Smooth muscle cell of the pulmonary artery (primary cell): ENCODE results near the gene IL1A. TPM values are rescaled to one million over a fixed set of nuclear protein-coding genes. Genes with fewer than 3 reads are reported as not detected.

Experiments used
- total RNA-seq: library from RNA; depleted of rRNA; stranded (reverse); fragments of >200 nt; gene quantifications from 2 replicates; pipeline ENCODE4 v1.2.3, GENCODE V29; 2014

Gene IL1A, protein sequence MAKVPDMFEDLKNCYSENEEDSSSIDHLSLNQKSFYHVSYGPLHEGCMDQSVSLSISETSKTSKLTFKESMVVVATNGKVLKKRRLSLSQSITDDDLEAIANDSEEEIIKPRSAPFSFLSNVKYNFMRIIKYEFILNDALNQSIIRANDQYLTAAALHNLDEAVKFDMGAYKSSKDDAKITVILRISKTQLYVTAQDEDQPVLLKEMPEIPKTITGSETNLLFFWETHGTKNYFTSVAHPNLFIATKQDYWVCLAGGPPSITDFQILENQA
- total RNA-seq = 0.85 and 2.7 TPM in 2 replicates

GRCh38 chr2:112784199-112785189 lies at the start of gene IL1A:
Gene IL1A, minus strand, starts transcription at chr2:112784493. Its CDS starts 723 bp downstream, at chr2:112783770.

DNA sequence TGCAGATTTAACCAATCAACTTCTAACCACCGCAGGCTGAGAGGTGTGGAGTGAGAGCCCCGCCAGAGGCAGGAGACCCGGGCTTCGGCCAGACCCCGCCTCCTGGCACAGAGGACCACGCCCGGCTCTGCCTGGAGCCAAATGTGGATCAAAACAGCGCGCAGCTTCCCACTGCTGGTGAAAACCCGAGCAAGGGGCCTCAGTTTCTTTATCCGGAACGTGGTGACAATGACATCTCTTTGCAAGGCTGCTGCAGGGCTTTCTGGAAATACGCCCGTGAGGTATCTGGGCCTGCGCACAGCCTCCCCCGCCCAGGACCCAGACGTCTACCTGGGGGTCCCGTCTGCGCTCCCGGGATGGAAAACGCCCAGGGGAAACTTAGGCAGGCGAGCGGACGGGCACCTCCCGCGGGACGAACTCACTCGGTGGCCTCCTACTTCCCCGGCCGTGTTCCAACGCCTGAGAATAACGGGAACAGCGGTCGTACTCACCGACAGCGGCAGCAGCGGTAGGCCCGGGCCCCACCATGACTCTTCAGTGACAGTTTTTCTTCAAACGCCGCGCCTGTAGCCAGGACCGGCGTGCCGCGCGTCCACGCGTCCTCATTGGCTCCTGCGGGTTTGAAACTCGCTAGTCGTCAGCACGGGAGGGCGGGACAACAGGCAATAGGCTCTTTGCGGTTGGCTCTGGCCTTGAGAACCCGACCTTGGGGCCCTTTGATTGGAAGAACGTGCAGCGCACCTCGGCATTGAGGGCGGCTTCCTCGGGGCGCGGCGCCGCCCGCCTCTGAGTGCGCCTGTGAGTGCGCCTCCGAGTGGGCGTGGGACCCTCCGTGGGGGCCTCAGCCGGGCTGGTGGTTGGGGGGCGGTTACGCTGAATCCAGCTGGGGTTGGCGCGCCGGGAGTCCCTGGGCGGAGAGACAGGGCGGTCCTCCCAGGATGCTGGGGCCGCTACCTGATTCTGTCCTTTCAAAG lies 19.9 kb downstream of the IL1A start, which contains the start of gene CKAP2L:
TSS of gene CKAP2L (minus strand) at position 539 of the 974 bp plus-strand sequence. CDS start at position 528, 11 bp downstream.

Other genes starting within 250 kb of the IL1A start
- gene POLR1B, start 242.0 kb downstream of the IL1A start, total RNA-seq = 14.9 and 21.2 TPM in 2 replicates
- gene CHCHD5, start 199.9 kb downstream of the IL1A start, total RNA-seq = 5.2 and 8.8 TPM in 2 replicates
- 139 and 319 TPM in 2 replicates for gene SLC20A1, start 138.6 kb downstream of the IL1A start, total RNA-seq
- gene NT5DC4, start 63.5 kb downstream of the IL1A start, total RNA-seq = 0.33 TPM in 1 of 2 replicates, not detected in the other
- 1.3 and 4.0 TPM in 2 replicates for gene CKAP2L, start 19.9 kb downstream of the IL1A start, total RNA-seq
- 2.6 and 11.9 TPM in 2 replicates for gene IL1B, start 52.3 kb upstream of the IL1A start, total RNA-seq
- gene IL37, start 126.7 kb upstream of the IL1A start, total RNA-seq = not detected in 2 replicates
- gene IL36G, start 193.5 kb upstream of the IL1A start, total RNA-seq = not detected in 2 replicates
- gene IL36A, start 221.0 kb upstream of the IL1A start, total RNA-seq = not detected in 2 replicates